ENCODE data around the gene CCNB1. TPM values are rescaled to one million over a fixed set of nuclear protein-coding genes. Genes with fewer than 3 reads are reported as not detected.
"Not testable (repeated sequence)": the region's sequence is repeated elsewhere in the genome, so short reads cannot be mapped to it uniquely, and the experiment has no call there.

Gene CCNB1
- total RNA-seq, 1 experiment from 2014 or later, result 281 TPM

DNA sequence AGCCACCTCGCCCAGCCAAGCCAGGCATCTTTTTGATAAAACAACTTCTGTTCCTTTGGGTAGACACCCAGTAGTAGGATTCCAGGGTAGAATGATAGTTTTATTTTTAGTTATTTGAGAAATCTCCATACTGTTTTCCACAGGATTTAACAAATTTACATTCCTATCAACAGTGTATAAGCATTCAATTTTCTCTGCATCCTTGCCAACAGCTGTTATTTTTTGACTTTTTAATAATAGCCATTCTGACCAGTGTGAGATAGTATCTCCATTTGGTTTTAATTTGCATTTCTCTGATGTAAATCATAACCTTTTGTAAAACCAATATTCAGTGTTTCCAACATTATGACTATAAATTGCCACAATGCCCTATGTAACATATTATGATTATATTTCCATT, 28.2 kb upstream of the CCNB1 start:
- ChIA-PET CTCF (no interaction called here), RAD21 (ENCODE audit: low non-redundant PET in 1 of 2, low total read pairs in 2 of 2, uncharacterized antibody in 2 of 2, unreplicated experiment in 2 of 2) (no interaction called here), POLR2A (no interaction called here)
- H3K4me1 ChIP-seq (ENCODE audit: control insufficient read depth in 1 of 2, insufficient read depth in 2 of 2, low read length in 2 of 2), result no peaks in the 10 kb centered on the region
- no peak overlapping the region for H2AFZ ChIP-seq (ENCODE audit: low read depth, low read length, poor library complexity, severe bottlenecking)
- no TSS peak for BruUV-seq (replicated peaks)
- no peak overlapping the region for H3K4me2 ChIP-seq (ENCODE audit: low read length)
- no peaks in the 10 kb centered on the region for H3K9me2 ChIP-seq (ENCODE audit: insufficient read depth)
- TF ChIP-seq EZH2 (IDR thresholded peaks at IDR 0.05) (no peak), ZFX (IDR thresholded peaks at IDR 0.05) (no peak), CEBPB (IDR thresholded peaks at IDR 0.05; ENCODE audit: low read depth) (no peak)
- no peak overlapping the region for H3K4me3 ChIP-seq (replicated peaks in 1 of 2; ENCODE audit: low read depth in 1 of 2, low read length in 2 of 2)
- no peak overlapping the region for H3K27ac ChIP-seq (ENCODE audit: low read depth, low read length)
- no peaks in the 10 kb centered on the region for H3K27me3 ChIP-seq (ENCODE audit: insufficient read depth, low read length)
- no peak for ATAC-seq
- H3K9ac ChIP-seq (ENCODE audit: low read length), result no peak overlapping the region
- no peaks in the 10 kb centered on the region for H4K20me1 ChIP-seq (ENCODE audit: insufficient read depth)
- no peak for DNase-seq (ENCODE audit: low read depth, low spot score)
- intact Hi-C loops (cut with micrococcal nuclease), result loop anchor here (10.0 kb wide), 1 partner anchor 56 kb away; no protein-coding TSS in a partner anchor
- H3K36me3 ChIP-seq (ENCODE audit: control insufficient read depth in 1 of 2, insufficient read depth in 2 of 2, low read length in 2 of 2), result no peaks in the 10 kb centered on the region
- H3K79me2 ChIP-seq (ENCODE audit: insufficient read depth, low read length), result no peaks in the 10 kb centered on the region
- H3K9me3 ChIP-seq (ENCODE audit: control insufficient read depth in 1 of 2, insufficient read depth in 1 of 2, low read depth in 1 of 2, low read length in 2 of 2), result peaks cover 0 to 9% of the 10 kb centered on the region in 2 experiments; a peak in 1 of 4 replicates

DNA sequence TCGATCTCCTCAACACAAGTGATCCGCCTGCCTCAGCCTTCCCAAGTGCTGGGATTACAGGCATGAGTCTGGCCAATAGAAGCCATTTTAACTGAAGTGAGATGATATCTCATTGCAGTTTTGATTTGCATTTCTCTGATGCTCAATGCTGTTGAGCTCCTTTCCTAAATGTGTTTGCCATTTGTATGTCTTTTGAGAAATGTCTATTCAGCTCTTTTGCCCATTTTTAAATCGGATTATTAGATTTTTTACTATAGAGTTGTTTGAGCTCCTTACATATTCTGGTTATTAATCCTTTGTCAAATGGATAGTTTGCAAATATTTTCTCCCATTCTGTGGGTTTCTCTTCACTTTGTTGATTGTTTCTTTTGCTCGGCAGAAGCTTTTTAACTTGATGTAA, 26.7 kb upstream of the CCNB1 start:
- H3K9me2 ChIP-seq (ENCODE audit: insufficient read depth); RAD21 ChIA-PET (ENCODE audit: low non-redundant PET in 1 of 2, low total read pairs in 2 of 2, uncharacterized antibody in 2 of 2, unreplicated experiment in 2 of 2); H2AFZ ChIP-seq (ENCODE audit: low read depth, low read length, poor library complexity, severe bottlenecking); H3K36me3 ChIP-seq (ENCODE audit: control insufficient read depth in 1 of 2, insufficient read depth in 2 of 2, low read length in 2 of 2); H3K9ac ChIP-seq (ENCODE audit: low read length); CTCF ChIA-PET; H3K4me1 ChIP-seq (ENCODE audit: control insufficient read depth in 1 of 2, insufficient read depth in 2 of 2, low read length in 2 of 2); DNase-seq (ENCODE audit: low read depth, low spot score); ATAC-seq; H3K4me3 ChIP-seq (replicated peaks in 1 of 2; ENCODE audit: low read depth in 1 of 2, low read length in 2 of 2); intact Hi-C loops (cut with micrococcal nuclease); H3K79me2 ChIP-seq (ENCODE audit: insufficient read depth, low read length); H4K20me1 ChIP-seq (ENCODE audit: insufficient read depth); H3K4me2 ChIP-seq (ENCODE audit: low read length); POLR2A ChIA-PET; H3K27ac ChIP-seq (ENCODE audit: low read depth, low read length); H3K27me3 ChIP-seq (ENCODE audit: insufficient read depth, low read length); H3K9me3 ChIP-seq (ENCODE audit: control insufficient read depth in 1 of 2, insufficient read depth in 1 of 2, low read depth in 1 of 2, low read length in 2 of 2); BruUV-seq (replicated peaks): not testable (repeated sequence)

DNA sequence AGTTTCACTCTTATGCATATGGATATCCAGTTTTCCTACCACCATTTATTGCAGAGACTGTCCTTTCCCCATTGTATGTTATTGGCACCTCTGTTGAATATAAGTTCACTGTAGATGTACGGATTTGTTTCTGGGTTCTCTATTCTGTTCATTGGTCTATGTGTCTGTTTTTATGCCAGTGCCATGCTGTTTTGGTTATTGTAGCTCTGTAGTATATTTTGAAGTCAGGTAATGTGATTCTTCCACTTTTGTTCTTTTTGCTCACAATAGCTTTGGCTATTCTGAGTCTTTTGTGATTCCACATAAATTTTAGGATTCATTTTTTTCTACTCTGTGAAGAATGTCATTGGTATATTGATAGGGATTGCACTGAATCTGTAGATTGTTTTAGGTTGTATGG, 26.1 kb upstream of the CCNB1 start:
- POLR2A ChIA-PET, result no interaction called here

DNA sequence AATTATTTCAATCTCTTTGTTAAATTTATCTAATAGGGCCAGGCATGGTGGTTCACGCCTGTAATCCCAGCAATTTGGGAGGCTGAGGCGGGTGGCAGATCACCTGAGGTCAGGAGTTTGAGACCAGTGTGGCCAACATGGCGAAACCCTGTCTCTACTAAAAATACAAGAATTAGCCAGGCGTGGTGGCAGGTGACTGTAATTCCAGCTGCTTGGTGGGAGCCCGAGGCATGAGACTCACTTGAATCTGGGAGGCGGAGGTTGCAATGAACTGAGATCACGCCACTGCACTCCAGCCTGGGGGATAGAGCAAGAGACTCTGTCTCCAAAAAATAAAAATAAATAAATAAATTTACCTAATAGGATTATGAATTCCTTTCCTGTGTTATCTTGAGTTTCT, 18.4 kb upstream of the CCNB1 start:
- H3K9me2 ChIP-seq (ENCODE audit: insufficient read depth); H3K79me2 ChIP-seq (ENCODE audit: insufficient read depth, low read length); DNase-seq (ENCODE audit: low read depth, low spot score); H2AFZ ChIP-seq (ENCODE audit: low read depth, low read length, poor library complexity, severe bottlenecking); intact Hi-C loops (cut with micrococcal nuclease); H3K27ac ChIP-seq (ENCODE audit: low read depth, low read length); POLR2A ChIA-PET; H3K4me3 ChIP-seq (replicated peaks in 1 of 2; ENCODE audit: low read depth in 1 of 2, low read length in 2 of 2); H4K20me1 ChIP-seq (ENCODE audit: insufficient read depth); H3K4me1 ChIP-seq (ENCODE audit: control insufficient read depth in 1 of 2, insufficient read depth in 2 of 2, low read length in 2 of 2); RAD21 ChIA-PET (ENCODE audit: low non-redundant PET in 1 of 2, low total read pairs in 2 of 2, uncharacterized antibody in 2 of 2, unreplicated experiment in 2 of 2); ATAC-seq; H3K9me3 ChIP-seq (ENCODE audit: control insufficient read depth in 1 of 2, insufficient read depth in 1 of 2, low read depth in 1 of 2, low read length in 2 of 2); H3K27me3 ChIP-seq (ENCODE audit: insufficient read depth, low read length); H3K9ac ChIP-seq (ENCODE audit: low read length); H3K36me3 ChIP-seq (ENCODE audit: control insufficient read depth in 1 of 2, insufficient read depth in 2 of 2, low read length in 2 of 2); H3K4me2 ChIP-seq (ENCODE audit: low read length); CTCF ChIA-PET; BruUV-seq (replicated peaks): not testable (repeated sequence)

More for the DNA sequence above, 26.1 kb upstream of the CCNB1 start:
- Histone ChIP-seq H3K9ac (ENCODE audit: low read length) (no peak overlapping the region), H3K79me2 (ENCODE audit: insufficient read depth, low read length) (no peaks in the 10 kb centered on the region), H2AFZ (ENCODE audit: low read depth, low read length, poor library complexity, severe bottlenecking) (no peak overlapping the region), H3K4me1 (ENCODE audit: control insufficient read depth in 1 of 2, insufficient read depth in 2 of 2, low read length in 2 of 2) (no peaks in the 10 kb centered on the region), H3K9me3 (ENCODE audit: control insufficient read depth in 1 of 2, insufficient read depth in 1 of 2, low read depth in 1 of 2, low read length in 2 of 2) (peaks cover 0 to 9% of the 10 kb centered on the region in 2 experiments; a peak in 1 of 4 replicates), H3K4me2 (ENCODE audit: low read length) (no peak overlapping the region), H3K9me2 (ENCODE audit: insufficient read depth) (no peaks in the 10 kb centered on the region), H3K36me3 (ENCODE audit: control insufficient read depth in 1 of 2, insufficient read depth in 2 of 2, low read length in 2 of 2) (no peaks in the 10 kb centered on the region), H4K20me1 (ENCODE audit: insufficient read depth) (no peaks in the 10 kb centered on the region), H3K27ac (ENCODE audit: low read depth, low read length) (no peak overlapping the region), H3K27me3 (ENCODE audit: insufficient read depth, low read length) (no peaks in the 10 kb centered on the region), H3K4me3 (replicated peaks in 1 of 2; ENCODE audit: low read depth in 1 of 2, low read length in 2 of 2) (no peak overlapping the region)
- ChIA-PET CTCF (no interaction called here), RAD21 (ENCODE audit: low non-redundant PET in 1 of 2, low total read pairs in 2 of 2, uncharacterized antibody in 2 of 2, unreplicated experiment in 2 of 2) (no interaction called here)
- no TSS peak for BruUV-seq (replicated peaks)
- no peak for ATAC-seq
- no peak for DNase-seq (ENCODE audit: low read depth, low spot score)
- intact Hi-C loops (cut with micrococcal nuclease), result no loop called here
- TF ChIP-seq SP1 (IDR thresholded peaks at IDR 0.05; ENCODE audit: low read depth) (no peak), CBX3 (IDR thresholded peaks at IDR 0.05; ENCODE audit: low read depth) (peak; percentile 77)

Measured in HCT116 (cell line).